Measurements from ENCODE around the gene MYH2.

MYH2 gene

DNA sequence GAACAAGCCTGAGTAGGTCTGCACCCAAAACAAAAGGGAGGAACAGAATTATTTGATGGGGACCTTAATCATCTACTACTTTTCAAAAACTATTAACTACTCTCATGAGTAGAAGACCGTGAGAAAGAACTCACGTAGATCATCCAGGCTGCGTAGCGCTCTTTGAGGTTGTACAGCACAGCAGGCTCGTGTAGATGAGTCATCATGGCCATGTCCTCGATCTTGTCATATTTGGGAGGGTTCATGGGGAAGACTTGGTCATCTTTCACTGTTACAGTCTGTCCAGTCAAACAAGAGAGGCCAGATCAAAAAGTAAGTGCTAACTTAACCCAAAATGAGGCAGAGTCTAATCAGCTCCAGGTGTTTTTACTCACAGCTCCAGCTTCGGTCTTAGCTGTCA, 33.4 kb downstream of the MYH2 start:
- no peak for DNase-seq (ENCODE audit: low read depth, low spot score)

GRCh38 chr17:10513299-10514067, 36.0 kb downstream of the MYH2 start:
- DNase-seq (ENCODE audit: low read depth, low spot score) = no peak

GRCh38 chr17:10512856-10513255, 36.6 kb downstream of the MYH2 start:
- DNase-seq (ENCODE audit: low read depth, low spot score) = no peak

GRCh38 chr17:10499950-10500349, 49.5 kb downstream of the MYH2 start:
- no peak for DNase-seq (ENCODE audit: low read depth, low spot score)

DNA sequence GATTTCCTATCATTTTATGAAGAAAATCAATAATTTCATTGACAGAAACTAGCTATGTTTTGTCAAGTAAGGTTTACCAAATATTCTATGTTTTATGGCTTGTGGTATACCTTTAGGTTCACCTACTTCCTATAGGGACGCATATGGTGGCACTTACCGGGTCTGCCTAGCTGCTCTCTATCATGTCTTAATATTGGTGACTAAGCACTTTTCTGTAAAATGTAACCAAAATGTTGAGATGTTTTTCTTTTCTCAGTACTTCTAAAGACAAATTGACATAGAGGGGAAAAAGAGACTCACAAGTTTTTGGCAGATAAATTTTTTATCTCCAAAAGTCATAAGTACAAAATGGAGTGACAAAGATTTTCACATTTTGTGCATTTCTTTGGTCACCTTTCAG, 57.5 kb downstream of the MYH2 start:
- DNase-seq (ENCODE audit: low read depth, low spot score) = no peak

DNA sequence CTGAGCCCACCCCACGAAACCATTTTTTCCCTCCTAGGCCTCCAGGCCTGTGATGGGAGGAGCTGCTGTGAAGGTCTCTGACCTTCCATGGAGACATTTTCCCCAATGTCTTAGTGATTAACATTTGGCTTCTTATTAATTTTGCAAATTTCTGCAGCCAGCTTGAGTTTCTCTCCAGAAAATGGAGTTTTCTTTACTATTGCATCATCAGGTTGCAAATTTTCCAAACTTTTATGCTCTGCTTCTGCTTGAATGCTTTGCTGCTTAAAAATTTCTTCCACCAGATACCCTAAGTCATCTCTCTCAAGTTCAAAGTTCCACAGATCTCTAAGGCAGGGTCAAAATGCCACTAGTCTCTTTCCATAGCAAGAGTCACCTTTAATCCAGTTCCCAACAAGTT, 67.2 kb downstream of the MYH2 start:
- DNase-seq (ENCODE audit: low read depth, low spot score) = no peak

DNA sequence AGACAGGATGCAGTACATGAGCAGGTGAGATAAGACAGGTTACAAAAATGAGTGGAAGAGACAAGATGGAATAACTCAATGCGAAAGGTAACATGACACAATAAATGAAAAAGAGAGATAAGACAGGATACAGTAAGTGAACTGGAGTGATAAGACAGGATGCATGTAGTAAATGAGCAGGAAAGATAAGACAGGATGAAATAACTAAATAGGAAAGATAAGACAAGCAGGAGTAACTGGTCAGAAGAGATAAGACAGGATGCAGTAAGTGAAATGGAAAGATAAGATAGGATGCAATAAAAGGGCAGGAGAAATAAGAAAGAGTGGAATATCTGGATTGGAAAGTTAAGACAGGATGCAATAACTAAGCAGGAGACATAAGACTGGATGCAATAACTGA, 71.8 kb downstream of the MYH2 start:
- no peak for DNase-seq (ENCODE audit: low read depth, low spot score)

- DNase-seq (ENCODE audit: low read depth, low spot score) = no peak
Observed at GRCh38 chr17:10474536-10474935, 74.9 kb downstream of the MYH2 start.

GRCh38 chr17:10471858-10472257, 77.6 kb downstream of the MYH2 start:
- no peak for DNase-seq (ENCODE audit: low read depth, low spot score)
